GM19099 (cell line): ENCODE results near the gene BARHL1.

Experiments
- POLR2A ChIP-seq: IDR thresholded peaks from 3 replicates; pipeline ENCODE4 v1.6.1; 2011; ENCODE audit warnings: low read depth; ENCODE audit not compliant: insufficient read length; ENCODE audit errors: extremely low read depth

The BARHL1 gene

DNA sequence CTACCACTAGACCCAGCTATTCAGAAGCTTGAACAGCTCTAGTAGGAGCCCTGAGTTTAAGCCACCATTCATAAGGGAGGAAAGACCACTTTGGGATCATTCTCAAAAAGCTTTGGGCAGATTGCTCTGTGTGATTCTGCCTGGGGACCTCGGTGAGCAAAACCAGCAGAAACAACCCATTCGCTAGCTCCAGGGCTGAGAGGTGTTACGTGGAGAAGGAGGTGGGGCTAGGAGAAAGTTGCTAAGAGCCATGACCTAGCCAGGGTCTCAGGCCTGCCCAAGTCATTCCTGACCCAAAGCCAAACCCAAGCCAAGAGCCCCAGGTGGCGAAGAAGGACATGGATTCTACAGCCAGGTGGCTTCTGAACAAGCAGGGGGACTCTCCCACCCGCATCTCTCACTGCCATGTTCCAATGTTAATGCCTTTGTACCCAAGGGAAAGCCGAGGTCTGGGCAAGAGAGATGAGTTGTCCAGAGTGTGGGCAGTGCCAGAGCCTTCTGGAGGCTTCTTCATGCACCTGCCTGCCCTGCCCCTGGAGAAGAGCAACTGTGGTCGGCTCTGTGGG, 4.0 kb upstream of the BARHL1 start:
- TF ChIP-seq POLR2A: no peak

DNA sequence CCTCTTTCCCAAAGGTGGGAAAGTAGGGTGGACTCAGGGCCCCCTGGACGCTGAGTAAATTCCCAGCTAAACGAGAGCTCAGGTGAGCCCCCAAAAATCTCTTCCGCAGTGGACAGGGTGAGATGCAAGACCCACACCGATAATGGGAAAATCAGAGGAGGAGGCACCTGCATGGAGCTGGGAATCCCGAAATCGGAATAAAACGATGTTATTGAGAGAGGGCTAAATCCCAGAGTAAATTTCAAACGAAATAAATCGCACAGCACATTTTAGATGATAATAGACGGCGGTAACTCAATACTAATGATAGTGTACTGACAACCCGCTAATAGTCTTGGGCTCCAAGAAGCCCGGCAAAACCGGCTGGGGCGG, 3.0 kb upstream of the BARHL1 start:
- TF ChIP-seq POLR2A: no peak

DNA sequence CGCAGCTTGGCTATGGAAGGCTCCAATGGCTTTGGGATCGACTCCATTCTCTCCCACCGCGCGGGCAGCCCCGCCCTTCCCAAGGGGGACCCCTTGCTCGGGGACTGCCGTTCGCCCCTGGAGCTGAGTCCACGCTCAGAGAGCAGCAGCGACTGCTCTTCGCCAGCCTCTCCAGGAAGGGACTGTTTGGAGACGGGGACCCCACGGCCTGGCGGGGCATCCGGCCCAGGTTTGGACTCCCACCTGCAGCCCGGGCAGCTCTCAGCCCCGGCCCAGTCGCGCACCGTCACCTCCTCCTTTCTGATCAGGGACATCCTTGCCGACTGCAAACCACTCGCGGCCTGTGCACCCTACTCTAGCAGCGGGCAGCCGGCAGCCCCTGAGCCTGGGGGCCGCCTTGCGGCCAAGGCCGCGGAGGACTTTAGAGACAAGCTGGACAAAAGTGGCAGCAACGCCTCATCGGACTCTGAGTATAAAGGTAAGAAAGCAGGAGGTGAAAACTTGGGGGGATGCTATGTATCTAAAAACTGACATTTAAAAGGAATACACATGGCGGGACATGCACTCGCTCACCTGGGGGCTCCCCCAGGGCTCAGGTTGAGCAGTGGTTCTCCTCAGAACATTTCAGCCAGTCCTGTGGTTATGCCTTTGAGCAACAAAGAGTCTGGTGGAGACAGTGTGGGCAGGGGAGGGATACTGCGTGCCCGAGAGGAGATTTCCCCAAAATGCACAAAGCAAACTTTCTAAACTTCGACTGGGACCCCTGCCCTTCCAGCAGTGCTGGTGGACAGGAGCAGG, 579 bp downstream of the BARHL1 start:
- no peak for TF ChIP-seq POLR2A

DNA sequence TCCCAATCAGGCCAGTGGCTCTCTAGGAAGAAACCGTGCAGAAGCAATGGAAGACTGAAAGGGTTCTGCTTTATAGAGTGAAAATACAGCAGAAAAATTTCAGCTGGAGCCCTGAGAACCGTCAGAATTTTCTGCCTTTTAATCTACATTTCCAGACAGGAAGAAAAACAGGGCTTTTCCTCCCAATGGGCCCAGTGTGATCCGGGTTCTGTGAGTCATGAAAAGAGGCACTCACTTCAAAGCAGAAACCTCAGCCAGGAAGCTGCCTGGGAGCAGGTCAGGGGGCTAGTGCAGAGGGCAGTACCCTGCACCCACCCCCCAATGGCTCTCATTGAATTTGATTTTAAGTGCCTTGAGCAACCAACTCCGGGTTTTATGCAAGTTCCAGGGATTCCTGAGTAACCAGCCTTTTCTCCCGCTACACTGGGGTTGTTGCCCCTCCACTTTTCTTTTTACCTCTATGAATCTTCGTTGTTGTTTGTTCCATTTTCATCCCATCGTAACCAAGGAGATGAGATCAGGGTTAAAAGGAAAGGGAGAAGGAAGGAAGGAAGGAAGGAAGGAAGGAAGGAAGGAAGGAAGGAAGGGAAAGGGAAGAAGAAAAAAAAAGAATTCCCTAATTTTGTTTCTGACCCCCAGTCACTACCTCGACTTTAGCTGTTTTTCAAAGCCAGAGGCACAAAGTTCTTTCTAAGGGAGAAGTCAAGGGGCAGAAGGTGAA, 1.3 kb downstream of the BARHL1 start:
- TF ChIP-seq POLR2A: no peak

DNA sequence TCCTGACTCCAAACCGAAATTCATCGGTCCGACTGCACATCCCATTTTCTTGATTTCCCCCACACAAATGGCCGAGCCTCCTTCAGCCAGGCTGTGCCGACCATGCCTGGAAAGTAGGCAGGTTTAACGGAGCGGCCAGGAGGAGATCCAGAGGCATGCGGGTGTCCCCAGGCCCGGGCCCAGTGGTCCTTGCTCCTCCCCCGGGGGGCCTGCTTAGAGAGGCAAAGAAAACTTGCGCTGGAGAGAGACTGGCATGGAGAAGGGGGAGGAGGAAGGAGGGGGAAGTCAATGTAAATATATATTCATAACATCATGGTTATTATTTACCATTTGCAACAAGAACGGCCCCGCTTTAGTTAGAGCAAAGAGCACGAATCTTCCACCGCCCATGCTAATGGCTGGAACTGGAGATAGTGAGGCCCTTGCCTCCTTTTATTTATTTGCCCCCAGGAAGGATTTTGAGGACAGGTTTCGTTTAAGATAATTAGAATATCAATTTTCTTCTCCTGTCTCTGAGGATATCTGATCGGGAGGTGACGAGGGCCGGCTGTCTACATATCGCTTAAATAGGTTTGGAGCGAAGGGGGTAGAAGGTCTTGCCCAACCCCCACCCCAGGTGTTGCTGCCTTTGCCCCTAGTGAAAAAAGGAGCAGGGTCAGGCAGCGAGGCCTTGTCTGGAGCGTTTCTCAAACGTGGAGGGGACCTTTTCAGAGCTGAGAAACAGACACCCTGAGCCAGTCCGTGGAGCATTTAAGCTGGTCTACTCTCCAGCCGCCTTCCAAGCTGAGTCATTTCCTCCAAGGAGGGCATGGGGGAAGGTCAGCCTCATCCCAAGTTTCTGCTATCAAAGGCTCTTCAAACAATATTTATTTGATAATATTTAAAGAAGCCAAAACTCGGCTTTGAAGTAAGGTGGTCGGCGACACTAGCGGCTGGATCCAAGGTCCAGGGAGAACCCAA, 2.5 kb downstream of the BARHL1 start:
- no peak for TF ChIP-seq POLR2A

DNA sequence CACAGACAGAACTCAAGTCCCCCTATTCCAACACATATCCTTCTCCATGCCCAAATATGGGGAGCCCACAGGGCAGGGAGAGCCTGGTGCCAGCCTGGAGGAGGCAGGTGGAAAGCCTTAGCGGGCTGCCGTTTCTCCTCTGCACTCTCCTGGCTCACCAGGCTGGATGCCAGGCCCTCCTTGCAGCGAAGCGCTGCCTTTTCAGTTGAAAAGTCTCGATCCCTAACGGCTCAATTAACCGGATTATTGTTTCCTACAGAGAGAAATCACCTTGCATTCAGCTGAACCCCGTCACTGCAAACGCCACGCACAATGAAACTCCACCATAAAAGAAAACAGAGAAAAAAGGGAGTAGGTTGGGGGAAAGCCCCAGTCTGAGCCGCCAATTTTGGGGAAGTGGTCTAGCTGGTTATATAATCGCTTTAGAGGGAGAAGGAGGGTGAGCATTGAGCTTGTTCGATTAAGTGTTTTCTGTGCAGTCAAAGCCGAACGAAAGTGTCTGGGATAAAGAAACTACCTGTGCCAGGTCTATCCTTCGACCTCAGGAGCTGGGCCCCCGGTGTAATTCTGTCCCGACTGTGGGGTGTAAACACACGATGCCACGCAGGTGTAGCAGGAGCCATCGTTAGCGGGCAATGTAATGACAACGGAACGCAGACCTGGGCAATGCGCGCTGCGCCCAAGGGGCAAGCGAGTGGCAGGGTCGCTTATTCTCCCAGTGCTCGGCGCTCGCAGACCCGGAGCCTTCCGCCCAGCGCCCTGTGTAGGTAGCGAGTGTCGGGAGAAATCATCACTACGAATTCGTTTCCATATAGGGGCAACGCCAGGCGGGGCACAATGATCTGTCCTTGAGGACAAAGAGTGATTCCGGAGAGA, 3.8 kb downstream of the BARHL1 start:
- TF ChIP-seq POLR2A: no peak

DNA sequence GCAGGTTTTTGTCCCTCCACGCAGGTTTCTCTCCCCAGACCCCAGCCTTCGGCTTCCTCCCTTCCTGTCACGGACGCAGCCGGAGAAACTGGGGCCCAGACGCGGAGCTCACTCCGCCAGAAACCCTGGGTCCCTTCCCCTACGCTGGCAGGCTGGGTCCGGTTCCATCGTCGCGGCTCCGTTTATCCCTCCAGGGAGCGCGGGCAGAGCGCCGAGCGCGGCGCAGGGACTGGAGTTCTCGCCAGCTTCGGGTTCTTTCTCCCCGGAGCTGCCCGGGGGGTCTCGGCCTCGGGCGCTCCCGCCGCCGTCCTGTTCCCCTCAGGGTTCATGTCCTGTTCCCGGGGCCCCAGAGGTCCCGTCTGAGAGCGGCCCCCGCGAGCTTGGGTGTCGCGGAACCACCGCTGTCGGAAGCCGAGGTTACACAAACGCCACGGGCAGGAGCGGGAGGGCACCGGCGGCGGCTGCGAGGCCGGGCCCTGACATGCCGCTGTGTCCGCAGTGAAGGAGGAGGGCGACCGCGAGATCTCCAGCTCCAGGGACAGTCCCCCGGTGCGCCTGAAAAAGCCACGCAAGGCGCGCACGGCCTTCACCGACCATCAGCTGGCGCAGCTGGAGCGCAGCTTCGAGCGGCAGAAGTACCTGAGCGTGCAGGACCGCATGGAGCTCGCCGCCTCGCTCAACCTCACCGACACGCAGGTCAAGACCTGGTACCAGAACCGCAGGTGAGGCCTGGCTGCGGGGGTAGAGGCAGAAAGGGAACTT, 4.6 kb downstream of the BARHL1 start:
- no peak for TF ChIP-seq POLR2A

DNA sequence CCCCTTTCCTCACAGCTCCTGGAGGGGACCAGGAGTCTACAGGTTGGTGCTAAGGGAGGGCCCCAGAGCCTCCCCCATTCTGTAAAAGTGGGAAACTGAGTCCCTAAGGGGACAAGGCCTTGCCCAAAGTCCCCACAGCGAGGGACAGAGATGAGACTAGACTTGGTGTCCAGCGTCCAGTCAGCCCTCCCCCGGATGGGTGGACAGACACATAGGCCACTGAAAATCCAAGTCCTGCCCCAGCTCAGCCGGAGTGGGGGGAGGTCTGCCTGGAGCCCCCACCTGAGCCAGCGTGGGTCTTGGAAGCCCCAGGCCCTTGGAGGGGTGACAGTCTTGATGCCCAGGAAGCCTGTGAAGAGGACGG, 5.2 kb downstream of the BARHL1 start:
- TF ChIP-seq POLR2A: no peak

DNA sequence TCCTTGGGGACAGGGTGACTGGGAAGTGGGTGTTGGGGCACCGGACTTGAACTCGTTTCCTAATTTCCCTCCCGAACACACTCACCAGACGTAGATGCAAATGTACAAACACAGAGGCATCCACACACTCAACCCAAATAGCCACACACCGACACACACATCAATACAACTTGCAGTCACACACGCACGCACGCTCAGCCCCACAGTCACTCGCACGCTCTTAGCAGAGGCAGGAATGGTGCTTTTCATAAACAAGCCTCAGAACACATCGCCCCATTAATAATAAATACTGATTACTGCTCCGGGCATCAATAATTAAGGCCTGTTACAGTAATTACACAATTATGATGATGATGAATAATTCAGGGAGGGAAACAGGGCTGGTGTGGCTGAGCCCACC, 5.7 kb downstream of the BARHL1 start:
- no peak for TF ChIP-seq POLR2A

DNA sequence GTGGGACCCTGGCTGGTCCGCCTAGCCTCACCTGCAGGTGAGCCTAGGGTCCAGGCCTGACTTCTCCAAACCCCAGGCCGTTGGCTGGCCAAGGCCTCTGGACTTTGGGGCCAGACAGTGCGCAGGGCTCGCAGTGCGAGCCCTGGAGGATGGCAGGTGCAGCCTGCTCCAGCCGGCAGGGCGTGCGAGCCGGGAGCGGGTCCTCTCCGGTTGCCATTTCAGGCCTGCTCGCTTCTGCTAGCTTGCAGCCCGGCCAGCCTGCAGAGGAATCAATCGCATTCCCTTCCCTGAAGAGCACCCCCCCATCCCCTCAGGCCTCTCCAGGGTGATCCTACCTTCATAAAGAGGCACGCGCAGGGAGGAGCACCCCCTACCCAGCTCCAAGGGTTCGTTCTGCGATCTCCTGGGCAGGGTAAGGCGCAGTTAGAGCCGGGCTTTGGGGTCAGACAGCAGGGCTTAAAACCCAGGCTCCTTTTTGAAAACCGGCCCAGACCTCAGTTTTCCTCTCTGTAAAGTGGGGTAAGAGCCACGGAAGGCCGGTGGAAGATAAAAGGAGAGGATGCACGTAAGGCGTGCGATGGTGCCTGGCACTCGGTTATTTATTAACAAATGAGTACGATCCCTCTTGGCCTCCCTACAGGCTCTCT, 6.2 kb downstream of the BARHL1 start:
- TF ChIP-seq POLR2A: no peak

DNA sequence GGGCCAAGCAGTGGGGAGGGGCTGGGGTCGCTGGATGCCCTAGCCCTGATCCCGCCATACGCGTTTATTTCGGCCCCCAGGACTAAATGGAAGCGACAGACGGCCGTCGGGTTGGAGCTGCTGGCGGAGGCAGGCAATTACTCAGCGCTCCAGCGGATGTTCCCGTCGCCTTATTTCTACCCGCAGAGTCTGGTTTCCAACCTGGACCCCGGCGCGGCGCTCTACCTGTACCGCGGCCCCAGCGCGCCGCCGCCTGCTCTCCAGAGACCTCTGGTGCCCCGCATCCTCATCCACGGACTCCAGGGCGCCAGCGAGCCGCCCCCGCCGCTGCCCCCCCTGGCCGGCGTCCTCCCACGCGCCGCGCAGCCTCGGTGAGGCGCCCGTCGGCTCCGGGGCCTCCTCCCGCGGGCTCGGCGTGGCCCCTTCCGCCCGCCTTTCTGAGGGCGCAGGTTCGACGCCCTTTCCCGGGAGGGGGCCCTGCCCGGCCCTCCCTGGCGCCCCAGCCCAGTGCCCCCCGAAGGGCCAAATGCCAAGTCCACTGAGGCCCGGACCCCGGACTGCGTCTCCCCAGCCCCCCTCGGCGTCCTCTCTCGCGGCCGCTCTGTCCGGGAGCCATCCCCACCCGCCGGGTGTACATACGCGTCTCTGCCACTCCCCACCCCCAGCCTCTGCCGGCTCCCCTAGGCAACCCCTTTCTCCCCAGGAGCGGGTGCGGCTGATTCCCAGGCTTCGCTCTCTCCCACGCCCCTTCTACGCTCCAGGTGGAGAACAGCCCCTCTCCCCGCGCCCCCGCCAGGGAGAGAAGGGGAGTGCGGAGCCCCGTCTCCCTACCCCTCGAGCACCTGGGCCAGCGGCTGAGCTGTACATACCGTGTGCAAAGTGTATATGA, 7.0 kb downstream of the BARHL1 start:
- no peak for TF ChIP-seq POLR2A

DNA sequence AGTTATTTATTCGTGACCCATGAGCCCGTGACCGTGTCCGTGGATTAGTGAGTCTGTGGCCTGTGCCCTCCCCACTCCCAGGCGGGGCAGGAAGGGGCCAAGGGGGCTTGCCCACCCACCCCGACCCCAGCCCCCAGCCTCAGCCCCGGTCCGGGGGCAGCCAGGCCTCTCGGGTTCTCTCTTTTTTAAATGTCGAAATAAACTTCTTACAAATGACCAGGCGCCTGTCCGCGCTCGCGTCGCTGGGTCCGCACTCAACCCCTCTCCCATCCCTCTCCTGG, 7.6 kb downstream of the BARHL1 start:
- no peak for TF ChIP-seq POLR2A
